IMR-90 (cell line): ENCODE measurements around the gene SVBP. TPM values are rescaled to one million over a fixed set of nuclear protein-coding genes. Genes with fewer than 3 reads are reported as not detected.

Source experiments
- ATAC-seq: fragments of 200-7000 bp; cut with Tn5 transposase; 2 replicates; pipeline ENCODE4 v1.9.1; 2020; ENCODE audit warnings: low read depth, mild to moderate bottlenecking, moderate library complexity
- BruUV-seq: library from RNA; stranded (reverse); fragments of 400-500 nt; replicated peaks from 2 replicates; lab custom pipeline; 2021; lab: Mats Ljungman, UMichigan
- CTCF ChIA-PET: fragments of 300-600 bp; formaldehyde crosslinking; extraction: SDS; loops from one replicate; lab custom pipeline; 2021; ENCODE audit warnings: antibody characterized with exemption; lab: Yijun Ruan, JAX
- POLR2A ChIA-PET: fragments of 300-600 bp; sonication (Branson Sonifier 250); formaldehyde crosslinking; loops from one replicate; lab custom pipeline; 2022; ENCODE audit warnings: antibody characterized with exemption; ENCODE audit not compliant: unreplicated experiment; lab: Charles Lee
- DNase-seq: peaks from one replicate; pipeline ENCODE4 v3.0.0; 2013
- H2AFZ ChIP-seq: replicated peaks from 2 replicates; pipeline ENCODE3; 2013; ENCODE audit warnings: low read length, mild to moderate bottlenecking; ENCODE audit not compliant: poor library complexity
- H2AK5ac ChIP-seq: 2 replicates; pipeline ENCODE4 v1.6.1; 2013; ENCODE audit warnings: low read depth, low read length, inconsistent platforms
- H2AK9ac ChIP-seq: replicated peaks from 2 replicates; pipeline ENCODE3; 2013; ENCODE audit warnings: mild to moderate bottlenecking, low read depth, low read length, moderate library complexity; ENCODE audit not compliant: poor library complexity
- H2BK120ac ChIP-seq: 2 replicates; pipeline ENCODE4 v1.6.1; 2013; ENCODE audit warnings: low read depth, low read length, inconsistent platforms
- H2BK15ac ChIP-seq: 3 replicates; pipeline ENCODE4 v1.6.1; 2013; ENCODE audit warnings: low read depth, low read length, inconsistent platforms
- H2BK20ac ChIP-seq: 2 replicates; pipeline ENCODE4 v1.6.1; 2013; ENCODE audit warnings: low read depth, mild to moderate bottlenecking, inconsistent platforms, low read length, moderate library complexity
- H2BK5ac ChIP-seq: 2 replicates; pipeline ENCODE4 v1.6.1; 2013; ENCODE audit warnings: mild to moderate bottlenecking, low read depth, low read length, inconsistent platforms; ENCODE audit not compliant: poor library complexity, severe bottlenecking
- H3K14ac ChIP-seq: replicated peaks from 2 replicates; pipeline ENCODE4 v1.6.1; 2013; ENCODE audit warnings: low read depth, low read length, inconsistent platforms
- H3K18ac ChIP-seq: 2 replicates; pipeline ENCODE4 v1.6.1; 2013; ENCODE audit warnings: low read depth, low read length, control low read depth
- H3K23ac ChIP-seq: 2 replicates; pipeline ENCODE4 v1.6.1; 2013; ENCODE audit warnings: low read depth, low read length, inconsistent platforms
- H3K27ac ChIP-seq: 2 replicates; pipeline ENCODE4 v1.5.1; 2013; ENCODE audit warnings: mild to moderate bottlenecking, control low read depth, low read length; ENCODE audit not compliant: insufficient read depth
- H3K27me3 ChIP-seq: 2 replicates; pipeline ENCODE4 v1.6.1; 2013; ENCODE audit warnings: low read length; ENCODE audit not compliant: control insufficient read depth, insufficient read depth
- H3K36me3 ChIP-seq: 2 replicates; pipeline ENCODE4 v1.6.1; 2013; ENCODE audit warnings: low read length, mixed read lengths; ENCODE audit not compliant: control insufficient read depth, insufficient read depth
- H3K4ac ChIP-seq: 2 replicates; pipeline ENCODE4 v1.6.1; 2013; ENCODE audit warnings: low read depth, low read length, inconsistent platforms
- H3K4me1 ChIP-seq: 2 replicates; pipeline ENCODE4 v1.6.1; 2013; ENCODE audit warnings: low read length, mixed read lengths; ENCODE audit not compliant: control insufficient read depth, insufficient read depth
- H3K4me2 ChIP-seq: 2 replicates; pipeline ENCODE4 v1.6.1; 2013; ENCODE audit warnings: low read depth, mild to moderate bottlenecking, control low read depth, low read length, moderate library complexity
- H3K4me3 ChIP-seq: 2 replicates; pipeline ENCODE4 v1.5.1; 2013; ENCODE audit warnings: low read depth, mild to moderate bottlenecking, control low read depth, low read length, moderate library complexity; ENCODE audit not compliant: insufficient read depth
- H3K56ac ChIP-seq: 2 replicates; pipeline ENCODE4 v1.6.1; 2013; ENCODE audit warnings: low read length, inconsistent platforms; ENCODE audit not compliant: insufficient read depth; ENCODE audit errors: extremely low read depth
- H3K79me1 ChIP-seq, 2 experiments: 2 replicates each; pipeline ENCODE4 v1.6.1; 2013; ENCODE audit warnings: low read length in 2 of 2, inconsistent platforms in 1 of 2, low read depth in 1 of 2
- H3K9ac ChIP-seq: 2 replicates; pipeline ENCODE4 v1.6.1; 2013; ENCODE audit warnings: low read depth, low read length, control low read depth
- H3K9me1 ChIP-seq: 2 replicates; pipeline ENCODE4 v1.6.1; 2013; ENCODE audit warnings: low read length, inconsistent platforms; ENCODE audit not compliant: insufficient read depth
- H3K9me3 ChIP-seq: 2 replicates; pipeline ENCODE4 v1.6.1; 2013; ENCODE audit warnings: low read length; ENCODE audit not compliant: control insufficient read depth, insufficient read depth
- H4K20me1 ChIP-seq: 2 replicates; pipeline ENCODE4 v1.6.1; 2013; ENCODE audit warnings: low read length, inconsistent platforms; ENCODE audit not compliant: insufficient read depth
- H4K5ac ChIP-seq: 2 replicates; pipeline ENCODE4 v1.6.1; 2013; ENCODE audit warnings: mild to moderate bottlenecking, low read depth, low read length, control low read depth
- H4K8ac ChIP-seq, 2 experiments: 2 replicates each; pipeline ENCODE4 v1.6.1; 2013; ENCODE audit warnings: low read depth in 2 of 2, low read length in 2 of 2, control low read depth in 1 of 2, inconsistent platforms in 1 of 2
- H4K91ac ChIP-seq: 2 replicates; pipeline ENCODE4 v1.6.1; 2013; ENCODE audit warnings: low read depth, low read length, inconsistent platforms; ENCODE audit not compliant: insufficient read depth
- MAZ ChIP-seq: IDR thresholded peaks from 2 replicates; pipeline ENCODE4 v1.6.1; 2012; ENCODE audit warnings: low read depth, mild to moderate bottlenecking, low read length, improper control_type of control experiment, moderate library complexity, borderline replicate concordance
- MXI1 ChIP-seq: IDR thresholded peaks from 2 replicates; pipeline ENCODE4 v1.6.1; 2012; ENCODE audit warnings: low read depth, mild to moderate bottlenecking, low read length, moderate library complexity, borderline replicate concordance
- NFE2L2 ChIP-seq: fragments of 150-350 bp; IDR thresholded peaks from 2 replicates; pipeline ENCODE4 v1.6.1; 2016; ENCODE audit warnings: low read depth, mild to moderate bottlenecking, low read length
- RAD21 ChIP-seq: IDR thresholded peaks from 2 replicates; pipeline ENCODE4 v1.6.1; 2012; ENCODE audit warnings: low read length, improper control_type of control experiment
- dilution Hi-C: fragments of 300-500 bp; cut with HindIII; formaldehyde crosslinking; loops from one replicate; pipeline ENCODE4 v1.14.3; 2018; ENCODE audit warnings: low sequenced_read_pairs; ENCODE audit not compliant: unreplicated experiment
- in situ Hi-C: fragments of 300-500 bp; cut with MboI; formaldehyde crosslinking; loops from 3 replicates; pipeline ENCODE4 v1.14.3; 2019; ENCODE audit warnings: low sequenced_read_pairs, inconsistent platforms, mixed read lengths
- intact Hi-C: fragments of 100-400 bp; cut with micrococcal nuclease; formaldehyde crosslinking; loops from 2 replicates; pipeline ENCODE4 v1.10.0; 2022
- polyA plus RNA-seq, 3 experiments: library from polyadenylated mRNA; depleted of rRNA; stranded (reverse); fragments of >200 nt; gene quantifications; 2 replicates each; pipeline ENCODE4 v1.2.3, GENCODE V29; 2012; ENCODE audit warnings: low replicate concordance in 1 of 3
- total RNA-seq: library from RNA; depleted of rRNA; stranded (reverse); fragments of >200 nt; gene quantifications from 2 replicates; pipeline ENCODE4 v1.2.3, GENCODE V29; 2012
- TF ChIP-seq, protein P1 (sequence below): conservative IDR thresholded peaks from 2 replicates; pipeline ENCODE4 v1.5.1; 2012; ENCODE audit warnings: mild to moderate bottlenecking, low read depth, low read length, improper control_type of control experiment

SVBP gene
- total and polyA plus RNA-seq, 2 of the 4 experiments (the other 2 are of a cell fraction), result 9.7 to 11.5 TPM

DNA sequence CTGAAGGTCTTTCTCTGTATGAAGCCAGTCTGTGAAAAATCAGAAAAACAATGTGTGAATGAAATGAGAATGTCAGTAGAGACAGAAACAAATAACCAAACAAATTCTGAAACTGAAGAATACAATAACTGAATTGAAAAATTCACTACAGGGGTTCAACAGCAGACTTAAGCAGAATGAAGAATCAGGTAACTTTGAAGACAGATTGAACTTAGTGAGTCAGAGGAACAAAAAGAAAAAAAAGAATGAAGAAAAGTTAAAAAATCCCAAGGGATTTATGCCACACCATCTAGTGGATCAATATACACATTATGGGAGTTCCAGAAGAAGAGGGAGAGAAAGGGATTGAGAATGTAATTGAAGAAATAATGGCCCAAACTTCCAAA, 43.8 kb upstream of the SVBP start:
- dilution Hi-C loops, result no loop called here
- Histone ChIP-seq H2BK120ac (no peak overlapping the region), H3K79me1 (no peaks in the 10 kb centered on the region), H3K9ac (no peak overlapping the region), H3K27me3 (peaks cover 5% of the 10 kb centered on the region), H2AK5ac (no peak overlapping the region), H2AFZ (no peak overlapping the region), H2BK20ac (no peak overlapping the region), H3K9me1 (no peaks in the 10 kb centered on the region), H3K4me2 (no peak overlapping the region), H2AK9ac (no peak overlapping the region), H3K23ac (no peak overlapping the region), H2BK15ac (no peak overlapping the region), H2BK5ac (no peak overlapping the region), H3K4me1 (no peaks in the 10 kb centered on the region), H4K20me1 (no peaks in the 10 kb centered on the region), H4K91ac (no peak overlapping the region), H4K5ac (no peak overlapping the region), H3K36me3 (no peaks in the 10 kb centered on the region), H3K4ac (no peak overlapping the region), H3K27ac (no peak overlapping the region), H3K18ac (no peak overlapping the region), H4K8ac (no peak overlapping the region), H3K14ac (no peak overlapping the region), H3K4me3 (no peak overlapping the region), H3K9me3 (peaks cover 8% of the 10 kb centered on the region), H3K56ac (no peak overlapping the region)
- in situ Hi-C loops, result no loop called here
- intact Hi-C loops, result no loop called here
- no peak for ATAC-seq
- TF ChIP-seq NFE2L2 (no peak), MAZ (no peak), RAD21 (no peak), MXI1 (no peak)
- TF ChIP-seq, protein P1, sequence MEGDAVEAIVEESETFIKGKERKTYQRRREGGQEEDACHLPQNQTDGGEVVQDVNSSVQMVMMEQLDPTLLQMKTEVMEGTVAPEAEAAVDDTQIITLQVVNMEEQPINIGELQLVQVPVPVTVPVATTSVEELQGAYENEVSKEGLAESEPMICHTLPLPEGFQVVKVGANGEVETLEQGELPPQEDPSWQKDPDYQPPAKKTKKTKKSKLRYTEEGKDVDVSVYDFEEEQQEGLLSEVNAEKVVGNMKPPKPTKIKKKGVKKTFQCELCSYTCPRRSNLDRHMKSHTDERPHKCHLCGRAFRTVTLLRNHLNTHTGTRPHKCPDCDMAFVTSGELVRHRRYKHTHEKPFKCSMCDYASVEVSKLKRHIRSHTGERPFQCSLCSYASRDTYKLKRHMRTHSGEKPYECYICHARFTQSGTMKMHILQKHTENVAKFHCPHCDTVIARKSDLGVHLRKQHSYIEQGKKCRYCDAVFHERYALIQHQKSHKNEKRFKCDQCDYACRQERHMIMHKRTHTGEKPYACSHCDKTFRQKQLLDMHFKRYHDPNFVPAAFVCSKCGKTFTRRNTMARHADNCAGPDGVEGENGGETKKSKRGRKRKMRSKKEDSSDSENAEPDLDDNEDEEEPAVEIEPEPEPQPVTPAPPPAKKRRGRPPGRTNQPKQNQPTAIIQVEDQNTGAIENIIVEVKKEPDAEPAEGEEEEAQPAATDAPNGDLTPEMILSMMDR, result no peak
- ChIA-PET CTCF (interaction anchor here (0.6 kb wide), 1 partner anchor 10 kb away, joined by 3 read pairs; no protein-coding TSS in a partner anchor), POLR2A (no interaction called here)
- no peak for DNase-seq
- BruUV-seq, result no TSS peak
